Smooth muscle cell (in vitro differentiated cells): ENCODE data around the gene MARCHF4. TPM values are rescaled to one million over a fixed set of nuclear protein-coding genes. Genes with fewer than 3 reads are reported as not detected.

ENCODE experiments used
- DNase-seq: peaks from one replicate; lab custom pipeline; 2025; ENCODE audit not compliant: unreplicated experiment; lab: John Stamatoyannopoulos, UW
- H2AFZ ChIP-seq: fragments of 200-600 bp; sonication (generic); 2 replicates; pipeline ENCODE4 v1.6.0; 2016; ENCODE audit warnings: antibody characterized with exemption, low read depth, mild to moderate bottlenecking
- H3F3A ChIP-seq: fragments of 200-600 bp; sonication (generic); 2 replicates; pipeline ENCODE4 v1.6.0; 2017; ENCODE audit warnings: antibody characterized with exemption, low read depth
- H3K27ac ChIP-seq: fragments of 200-600 bp; sonication (generic); 2 replicates; pipeline ENCODE4 v1.5.1; 2016; ENCODE audit warnings: low read depth, mild to moderate bottlenecking
- H3K27me3 ChIP-seq: fragments of 200-600 bp; sonication (generic); 2 replicates; pipeline ENCODE4 v1.6.1; 2016; ENCODE audit warnings: low read depth, mild to moderate bottlenecking
- H3K36me3 ChIP-seq: fragments of 200-600 bp; sonication (generic); 2 replicates; pipeline ENCODE4 v1.5.1; 2016; ENCODE audit warnings: low read depth
- H3K4me1 ChIP-seq: fragments of 200-600 bp; sonication (generic); 2 replicates; pipeline ENCODE4 v1.5.1; 2016; ENCODE audit warnings: low read depth
- H3K4me2 ChIP-seq: fragments of 200-600 bp; sonication (generic); 2 replicates; pipeline ENCODE4 v1.6.0; 2016; ENCODE audit warnings: mild to moderate bottlenecking
- H3K4me3 ChIP-seq: fragments of 200-600 bp; sonication (generic); 2 replicates; pipeline ENCODE4 v1.5.1; 2016; ENCODE audit warnings: mild to moderate bottlenecking
- H3K79me2 ChIP-seq: fragments of 200-600 bp; sonication (generic); 2 replicates; pipeline ENCODE4 v1.6.0; 2016; ENCODE audit warnings: low read depth, mild to moderate bottlenecking
- H3K9ac ChIP-seq: fragments of 200-600 bp; sonication (generic); 2 replicates; pipeline ENCODE4 v1.6.0; 2016; ENCODE audit warnings: low read depth
- H3K9me3 ChIP-seq: fragments of 200-600 bp; sonication (generic); replicated peaks from 2 replicates; pipeline ENCODE4 v1.5.1; 2016; ENCODE audit warnings: low read depth
- H4K20me1 ChIP-seq: fragments of 200-600 bp; sonication (generic); 2 replicates; pipeline ENCODE4 v1.6.0; 2016; ENCODE audit warnings: low read depth
- CTCF ChIP-seq: fragments of 200-600 bp; sonication (generic); IDR thresholded peaks from 2 replicates; pipeline ENCODE4 v1.5.1; 2017; ENCODE audit warnings: borderline replicate concordance, mild to moderate bottlenecking, antibody characterized with exemption; ENCODE audit not compliant: insufficient read depth, poor library complexity, severe bottlenecking
- WGBS: methylation state at CpG from one replicate; pipeline ENCODE4 v1.1.7; 2016; ENCODE audit warnings: low lambda C conversion rate; 5-methylcytosine and 5-hydroxymethylcytosine counted together
- polyA plus RNA-seq: library from polyadenylated mRNA; unstranded; fragments of >200 nt; fragmentation: Nextera tagmentation; extraction: Ambion mirVana; gene quantifications from 2 replicates; pipeline ENCODE4 v1.2.1, GENCODE V29; 2016
- total RNA-seq: library from RNA; depleted of rRNA; stranded (reverse); fragments of >200 nt; gene quantifications from 2 replicates; pipeline ENCODE4 v1.2.3, GENCODE V29; 2014

Gene MARCHF4
- total and polyA plus RNA-seq, 2 experiments from 2014 or later = 0.90 to 1.8 TPM

GRCh38 chr2:216394881-216395280 lies 22.6 kb upstream of the MARCHF4 start:
- no peaks in the 10 kb centered on the region for H3K27me3 ChIP-seq
- WGBS = 95% methylated on average over 6 of the region's 6 CpGs
- H3K9ac ChIP-seq = no peak overlapping the region
- no peak overlapping the region for H2AFZ ChIP-seq
- H3K36me3 ChIP-seq = no peaks in the 10 kb centered on the region
- no peaks in the 10 kb centered on the region for H3K79me2 ChIP-seq
- no peak for DNase-seq
- no peak for TF ChIP-seq CTCF
- no peak overlapping the region for H3K4me2 ChIP-seq
- H3K27ac ChIP-seq = no peak overlapping the region
- no peaks in the 10 kb centered on the region for H3K9me3 ChIP-seq
- no peak overlapping the region for H3K4me3 ChIP-seq
- H4K20me1 ChIP-seq = no peaks in the 10 kb centered on the region
- H3K4me1 ChIP-seq = no peaks in the 10 kb centered on the region
- H3F3A ChIP-seq = no peaks in the 10 kb centered on the region

- Histone ChIP-seq H3F3A (no peaks in the 10 kb centered on the region), H3K9ac (no peak overlapping the region), H3K27me3 (no peaks in the 10 kb centered on the region), H3K4me1 (no peaks in the 10 kb centered on the region), H3K9me3 (no peaks in the 10 kb centered on the region), H3K4me2 (no peak overlapping the region), H3K4me3 (no peak overlapping the region), H3K27ac (no peak overlapping the region), H3K36me3 (no peaks in the 10 kb centered on the region), H4K20me1 (no peaks in the 10 kb centered on the region), H2AFZ (no peak overlapping the region), H3K79me2 (no peaks in the 10 kb centered on the region)
- no peak for DNase-seq
- TF ChIP-seq CTCF = no peak
- 78% methylated on average over 12 of the region's 12 CpGs for WGBS
These were observed 20.9 kb upstream of the MARCHF4 start for GRCh38 chr2:216392945-216393840.

GRCh38 chr2:216392018-216392562 lies 19.8 kb upstream of the MARCHF4 start:
- H3K4me3 ChIP-seq = no peak overlapping the region
- no peak overlapping the region for H2AFZ ChIP-seq
- 86% methylated on average over 6 of the region's 6 CpGs for WGBS
- TF ChIP-seq CTCF = no peak
- H3K27ac ChIP-seq = no peak overlapping the region
- H3K9ac ChIP-seq = no peak overlapping the region
- H3K27me3 ChIP-seq = no peaks in the 10 kb centered on the region
- no peaks in the 10 kb centered on the region for H4K20me1 ChIP-seq
- no peaks in the 10 kb centered on the region for H3K4me1 ChIP-seq
- H3K36me3 ChIP-seq = no peaks in the 10 kb centered on the region
- no peaks in the 10 kb centered on the region for H3F3A ChIP-seq
- H3K4me2 ChIP-seq = no peak overlapping the region
- DNase-seq = no peak
- no peaks in the 10 kb centered on the region for H3K9me3 ChIP-seq
- no peaks in the 10 kb centered on the region for H3K79me2 ChIP-seq
